Kidney epithelial cell (primary cell): ENCODE data around the gene ARMCX1. TPM values are rescaled to one million over a fixed set of nuclear protein-coding genes. Genes with fewer than 3 reads are reported as not detected.

ENCODE experiments used
- DNase-seq: peaks from one replicate; pipeline ENCODE4 v3.0.0-alpha.2; 2010; ENCODE audit warnings: low read depth
- H3K27me3 ChIP-seq: 2 replicates; pipeline ENCODE4 v1.6.0; 2011; ENCODE audit warnings: low read length; ENCODE audit not compliant: control insufficient read depth, insufficient read depth
- H3K36me3 ChIP-seq: 2 replicates; pipeline ENCODE4 v1.5.1; 2011; ENCODE audit warnings: low read length; ENCODE audit not compliant: control insufficient read depth, insufficient read depth
- H3K4me3 ChIP-seq: 2 replicates; pipeline ENCODE4 v1.5.1; 2011; ENCODE audit warnings: low read depth, mild to moderate bottlenecking, control low read depth, low read length
- total RNA-seq: library from RNA; depleted of rRNA; stranded (reverse); fragments of >200 nt; gene quantifications from 2 replicates; pipeline ENCODE4 v1.2.3, GENCODE V29; 2015
- TF ChIP-seq, protein P1 (sequence below): IDR thresholded peaks from 2 replicates; pipeline ENCODE4 v1.5.1; 2011; ENCODE audit warnings: mild to moderate bottlenecking, moderate library complexity, low read length, control low read depth, inconsistent platforms; ENCODE audit not compliant: insufficient read depth, poor library complexity, severe bottlenecking

ARMCX1 gene
- total RNA-seq, 1 donor from 2014 or later, result 18.3 TPM

DNA sequence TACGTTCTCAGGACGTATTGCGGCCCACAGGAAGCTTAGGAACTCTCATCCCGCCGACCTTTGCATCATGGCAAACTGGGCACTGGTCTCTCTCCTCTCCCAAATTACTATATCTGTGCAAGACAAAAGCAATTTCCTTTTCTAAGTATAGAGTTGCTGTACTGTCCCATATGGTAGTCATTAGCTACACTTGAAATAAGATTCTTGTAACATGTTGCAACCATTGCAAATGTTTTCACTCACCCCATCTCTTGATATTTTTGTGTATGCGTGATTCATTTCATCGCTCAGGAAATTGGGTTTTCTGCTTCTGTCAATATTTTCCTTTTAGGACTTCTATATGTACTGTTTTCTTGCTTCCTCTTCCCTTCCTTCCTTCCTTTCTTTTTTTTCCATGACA, 51.7 kb downstream of the ARMCX1 start:
- no peaks in the 10 kb centered on the region for H3K36me3 ChIP-seq
- TF ChIP-seq, protein P1, sequence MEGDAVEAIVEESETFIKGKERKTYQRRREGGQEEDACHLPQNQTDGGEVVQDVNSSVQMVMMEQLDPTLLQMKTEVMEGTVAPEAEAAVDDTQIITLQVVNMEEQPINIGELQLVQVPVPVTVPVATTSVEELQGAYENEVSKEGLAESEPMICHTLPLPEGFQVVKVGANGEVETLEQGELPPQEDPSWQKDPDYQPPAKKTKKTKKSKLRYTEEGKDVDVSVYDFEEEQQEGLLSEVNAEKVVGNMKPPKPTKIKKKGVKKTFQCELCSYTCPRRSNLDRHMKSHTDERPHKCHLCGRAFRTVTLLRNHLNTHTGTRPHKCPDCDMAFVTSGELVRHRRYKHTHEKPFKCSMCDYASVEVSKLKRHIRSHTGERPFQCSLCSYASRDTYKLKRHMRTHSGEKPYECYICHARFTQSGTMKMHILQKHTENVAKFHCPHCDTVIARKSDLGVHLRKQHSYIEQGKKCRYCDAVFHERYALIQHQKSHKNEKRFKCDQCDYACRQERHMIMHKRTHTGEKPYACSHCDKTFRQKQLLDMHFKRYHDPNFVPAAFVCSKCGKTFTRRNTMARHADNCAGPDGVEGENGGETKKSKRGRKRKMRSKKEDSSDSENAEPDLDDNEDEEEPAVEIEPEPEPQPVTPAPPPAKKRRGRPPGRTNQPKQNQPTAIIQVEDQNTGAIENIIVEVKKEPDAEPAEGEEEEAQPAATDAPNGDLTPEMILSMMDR, result no peak
- DNase-seq, result no peak
- no peaks in the 10 kb centered on the region for H3K27me3 ChIP-seq
- H3K4me3 ChIP-seq, result no peak overlapping the region

Other genes with a start within 250 kb of the ARMCX1 start
- 11.7 and 11.8 TPM in 2 replicates for gene TIMM8A, start 201.8 kb upstream of the ARMCX1 start, total RNA-seq
- gene BTK, start 164.4 kb upstream of the ARMCX1 start, total RNA-seq, result not detected in 2 replicates
- 1,018 and 3,844 TPM in 2 replicates for gene RPL36A, start 159.5 kb upstream of the ARMCX1 start, total RNA-seq
- 24.4 and 39.6 TPM in 2 replicates for gene GLA, start 142.6 kb upstream of the ARMCX1 start, total RNA-seq
- gene HNRNPH2, start 142.3 kb upstream of the ARMCX1 start, total RNA-seq, result 44.7 and 51.1 TPM in 2 replicates
- 1.8 and 2.4 TPM in 2 replicates for gene ARMCX4, start 65.1 kb upstream of the ARMCX1 start, total RNA-seq
- gene ARMCX6, start 67.5 kb downstream of the ARMCX1 start, total RNA-seq, result 34.4 and 36.8 TPM in 2 replicates
- 50.2 and 58.0 TPM in 2 replicates for gene ARMCX3, start 72.6 kb downstream of the ARMCX1 start, total RNA-seq
- gene ARMCX2, start 109.3 kb downstream of the ARMCX1 start, total RNA-seq, result 33.5 and 37.5 TPM in 2 replicates